Vagina (tissue), 2 donors: ENCODE measurements around the gene YIF1B.

Experiments used
- CTCF ChIP-seq, 3 experiments: fragments of 450-650 bp in 2 of 3; fragments of 200-600 bp in 1 of 3; sonication (generic) in 1 of 3; IDR thresholded peaks; one replicate each; pipeline ENCODE4 v1.5.1; 2017 to 2019; ENCODE audit warnings: antibody characterized with exemption in 3 of 3, mild to moderate bottlenecking in 2 of 3, moderate library complexity in 2 of 3
- POLR2A ChIP-seq, 2 donors: fragments of 450-650 bp; IDR thresholded peaks; one replicate each; pipeline ENCODE4 v1.6.1; 2017; ENCODE audit warnings: antibody characterized with exemption in 2 of 2, mild to moderate bottlenecking in 2 of 2, moderate library complexity in 2 of 2

- TF ChIP-seq CTCF (IDR thresholded peaks at IDR 0.05) (no peak), POLR2A (IDR thresholded peaks at IDR 0.05) (no peak)
Measured at GRCh38 chr19:38337360-38337653, 21.6 kb upstream of the YIF1B start.
